ENCODE measurements around the gene RESP18.

GRCh38 chr2:219309278-219309677 is 23.3 kb downstream of the RESP18 start, which contains the start of gene PTPRN:
- TF ChIP-seq CTCF (IDR thresholded peaks at IDR 0.05) (no peak), EP300 (IDR thresholded peaks at IDR 0.05) (no peak), POLR2A (IDR thresholded peaks at IDR 0.05) (no peak)
